Activated naive CD4-positive, alpha-beta T cell treated with anti-CD3 and anti-CD28 coated beads, Interleukin-2, amount 50 U/mL, for 16 hours (primary cell): ENCODE results near the gene BCORL1.

Experiments
- DNase-seq: peaks from one replicate; pipeline ENCODE4 v3.0.0-alpha.2; 2020

Gene BCORL1

DNA sequence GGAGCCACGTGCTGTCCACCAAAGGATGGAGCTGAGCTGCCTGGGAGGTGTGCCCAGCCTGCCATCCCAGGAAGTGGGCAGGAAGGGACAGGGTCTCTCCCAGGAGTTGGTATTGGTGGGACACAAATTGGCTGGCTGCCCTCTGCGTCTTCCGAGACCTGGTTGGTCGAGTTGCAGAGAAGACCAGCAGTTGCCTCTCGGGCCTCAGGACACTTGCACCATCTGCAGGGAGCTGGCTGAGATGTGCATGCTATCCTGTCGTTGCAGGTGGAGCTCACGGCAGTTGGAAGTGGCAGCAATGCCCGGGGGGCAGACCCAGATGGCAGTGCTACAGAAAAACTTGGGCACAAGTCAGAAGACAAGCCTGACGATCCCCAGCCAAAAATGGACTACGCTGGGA, 30.2 kb downstream of the BCORL1 start:
- DNase-seq: no peak

DNA sequence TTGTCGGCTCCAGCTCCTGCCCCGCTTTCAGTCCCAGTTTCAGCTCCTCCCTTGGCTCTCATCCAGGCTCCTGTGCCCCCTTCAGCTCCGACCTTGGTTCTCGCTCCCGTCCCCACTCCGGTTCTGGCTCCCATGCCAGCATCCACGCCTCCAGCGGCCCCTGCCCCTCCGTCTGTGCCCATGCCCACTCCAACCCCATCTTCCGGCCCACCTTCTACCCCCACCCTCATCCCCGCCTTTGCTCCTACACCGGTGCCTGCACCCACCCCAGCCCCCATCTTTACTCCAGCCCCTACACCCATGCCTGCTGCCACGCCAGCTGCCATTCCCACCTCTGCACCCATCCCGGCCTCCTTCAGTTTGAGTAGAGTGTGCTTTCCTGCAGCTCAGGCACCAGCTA, 31.2 kb downstream of the BCORL1 start:
- no peak for DNase-seq

DNA sequence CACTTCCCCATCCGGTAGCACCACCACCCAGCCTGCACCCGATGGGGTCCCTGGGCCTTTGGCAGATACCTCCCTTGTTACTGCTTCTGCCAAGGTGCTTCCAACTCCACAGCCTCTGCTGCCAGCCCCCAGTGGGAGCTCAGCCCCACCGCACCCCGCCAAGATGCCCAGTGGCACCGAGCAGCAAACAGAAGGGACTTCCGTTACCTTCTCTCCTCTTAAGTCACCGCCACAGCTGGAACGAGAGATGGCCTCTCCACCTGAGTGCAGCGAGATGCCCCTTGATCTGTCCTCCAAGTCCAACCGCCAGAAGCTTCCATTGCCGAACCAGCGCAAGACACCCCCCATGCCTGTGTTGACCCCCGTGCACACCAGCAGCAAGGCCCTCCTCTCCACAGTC, 31.9 kb downstream of the BCORL1 start:
- no peak for DNase-seq

DNA sequence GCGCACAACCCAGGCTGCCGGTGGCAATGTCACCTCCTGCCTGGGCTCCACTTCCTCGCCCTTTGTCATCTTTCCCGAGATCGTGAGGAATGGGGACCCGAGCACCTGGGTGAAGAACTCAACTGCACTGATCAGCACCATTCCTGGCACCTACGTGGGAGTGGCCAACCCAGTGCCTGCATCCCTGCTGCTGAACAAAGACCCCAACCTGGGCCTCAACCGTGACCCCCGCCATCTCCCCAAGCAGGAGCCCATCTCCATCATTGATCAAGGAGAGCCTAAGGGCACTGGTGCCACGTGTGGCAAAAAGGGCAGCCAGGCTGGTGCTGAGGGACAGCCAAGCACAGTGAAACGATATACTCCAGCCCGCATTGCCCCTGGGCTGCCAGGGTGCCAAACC, 32.3 kb downstream of the BCORL1 start:
- DNase-seq: no peak

DNA sequence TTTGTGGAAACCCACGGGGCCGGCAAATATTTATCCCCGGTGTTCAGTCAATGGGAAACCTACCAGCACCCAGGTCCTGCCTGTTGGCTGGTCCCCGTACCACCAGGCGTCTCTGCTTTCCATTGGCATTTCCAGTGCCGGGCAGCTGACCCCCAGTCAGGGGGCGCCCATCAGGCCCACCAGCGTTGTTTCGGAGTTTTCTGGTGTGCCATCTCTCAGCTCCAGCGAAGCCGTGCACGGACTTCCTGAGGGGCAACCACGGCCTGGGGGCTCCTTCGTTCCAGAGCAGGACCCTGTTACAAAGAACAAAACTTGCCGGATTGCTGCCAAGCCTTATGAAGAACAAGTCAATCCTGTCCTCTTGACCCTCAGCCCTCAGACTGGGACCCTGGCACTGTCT, 32.7 kb downstream of the BCORL1 start:
- no peak for DNase-seq

DNA sequence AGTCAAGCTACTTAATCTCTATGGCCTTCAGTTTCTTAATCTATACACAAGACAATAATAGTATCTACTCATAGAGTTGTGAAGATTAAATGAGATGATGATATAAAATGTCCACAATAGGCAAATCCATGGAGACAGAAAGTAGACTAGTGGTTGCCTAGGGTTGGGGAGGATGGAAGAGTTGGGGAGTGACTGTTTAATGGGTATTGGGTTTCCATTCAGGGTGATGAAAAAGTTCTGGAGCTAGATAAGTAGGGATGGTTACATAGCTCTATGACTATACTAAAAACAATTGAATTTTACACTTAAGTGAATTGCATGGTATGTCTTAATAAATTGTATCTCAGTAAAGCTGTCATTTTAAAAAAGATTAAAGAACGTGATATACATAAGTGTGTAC, 35.7 kb downstream of the BCORL1 start:
- no peak for DNase-seq

DNA sequence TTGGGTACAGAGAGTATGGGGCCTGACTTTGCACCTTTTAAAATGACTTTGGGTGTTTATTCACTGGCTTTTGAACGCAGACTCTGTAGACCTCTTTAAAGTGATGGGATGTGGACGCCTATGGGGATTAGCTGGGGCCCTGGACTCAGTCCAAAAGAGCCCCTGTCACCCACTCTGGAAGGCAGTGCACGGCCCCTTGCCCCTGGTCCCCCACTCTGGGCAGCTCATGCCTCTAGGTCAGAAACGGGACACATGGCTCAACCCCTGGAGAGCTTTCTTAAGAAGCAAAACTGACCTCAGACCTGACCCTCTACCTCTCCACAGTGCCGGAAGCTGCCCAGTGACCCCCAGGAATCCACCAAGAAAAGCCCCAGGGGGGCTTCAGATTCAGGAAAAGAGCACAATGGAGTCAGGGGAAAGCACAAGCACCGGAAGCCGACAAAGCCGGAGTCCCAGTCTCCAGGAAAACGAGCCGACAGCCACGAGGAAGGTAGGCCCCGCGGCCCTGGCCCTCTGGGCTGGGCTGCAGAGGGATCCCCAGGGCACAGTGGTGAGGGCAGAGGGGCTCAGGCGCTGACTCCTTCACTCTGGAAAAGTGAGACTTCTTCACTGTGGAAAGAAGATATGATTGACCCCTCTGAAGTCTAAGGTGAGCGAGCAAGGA, 38.4 kb downstream of the BCORL1 start:
- DNase-seq: no peak

DNA sequence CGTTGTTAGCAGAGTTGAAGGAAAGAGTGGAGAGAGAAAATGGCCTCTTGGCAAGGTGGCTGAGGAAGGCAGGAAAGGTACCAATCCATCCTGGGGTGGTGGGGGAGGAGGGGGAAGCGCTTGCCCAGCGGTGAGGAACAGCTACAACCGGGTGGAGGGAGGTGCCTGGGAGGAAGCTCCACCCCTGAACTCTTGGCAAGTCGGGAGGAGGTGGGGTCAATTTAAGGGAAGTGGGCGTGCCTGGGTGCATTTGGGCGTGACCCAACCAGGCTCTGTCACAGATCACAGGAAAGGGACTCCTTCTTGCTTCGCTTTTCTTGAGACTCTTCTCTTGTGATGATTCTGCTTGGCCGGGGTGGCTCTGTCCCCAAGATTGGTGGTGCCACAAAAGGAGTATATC, 41.7 kb downstream of the BCORL1 start:
- peak; percentile 76 for DNase-seq

DNA sequence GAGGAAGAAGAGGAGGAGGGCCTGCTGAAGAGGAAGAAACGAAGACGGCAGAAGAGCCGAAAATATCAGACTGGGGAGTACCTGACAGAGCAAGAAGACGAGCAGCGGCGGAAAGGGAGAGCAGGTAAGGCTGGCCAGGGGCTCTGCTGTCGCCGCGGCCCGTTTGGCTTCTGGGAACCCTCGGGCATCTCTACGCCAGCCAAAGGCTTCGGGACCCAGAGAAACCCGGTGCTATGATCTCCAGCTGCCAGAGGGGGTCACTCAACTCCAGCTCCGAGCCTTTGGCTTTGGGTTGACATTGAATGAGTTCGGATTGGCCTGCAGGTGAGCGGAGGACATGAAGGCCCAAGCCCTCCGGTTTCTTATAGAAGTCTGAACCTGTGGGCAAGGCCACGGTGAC, 42.8 kb downstream of the BCORL1 start:
- DNase-seq: no peak

DNA sequence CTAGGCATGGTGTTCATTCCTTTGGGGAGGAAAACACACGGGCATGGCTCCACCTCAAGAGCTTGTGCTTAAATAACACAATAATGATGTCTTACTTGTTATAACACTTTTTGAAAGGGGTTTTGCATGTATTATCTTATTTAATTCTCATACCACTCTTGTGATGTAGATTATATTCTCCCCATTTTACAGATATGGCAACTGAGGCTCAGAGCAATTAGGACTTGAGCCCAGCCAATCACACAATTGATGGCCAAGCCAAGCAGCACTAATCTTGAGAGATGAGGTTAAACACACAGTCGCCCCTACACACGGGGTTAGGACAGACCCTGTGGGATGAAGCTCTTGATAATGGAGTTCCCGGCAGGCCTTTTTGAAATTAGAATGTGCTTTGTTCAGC, 45.1 kb downstream of the BCORL1 start:
- no peak for DNase-seq

DNA sequence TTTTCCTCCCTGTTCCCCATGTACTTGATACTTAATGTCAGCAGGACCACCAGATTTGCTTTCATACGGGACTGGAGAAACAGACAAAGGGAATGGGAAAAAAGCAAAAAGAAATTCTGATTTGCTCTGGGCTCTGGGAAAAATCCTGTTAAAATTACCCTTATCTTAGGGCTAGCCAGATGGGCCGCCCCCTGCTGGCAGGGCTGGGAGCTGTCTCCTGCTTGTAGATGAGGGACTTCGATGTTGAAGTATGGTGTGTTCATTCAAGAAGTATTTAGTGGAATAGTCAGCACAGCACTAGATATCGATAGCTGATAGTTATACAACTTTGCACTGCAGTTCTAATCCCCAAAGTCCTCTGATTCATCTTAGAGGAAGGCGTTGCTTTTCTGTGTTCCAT, 45.8 kb downstream of the BCORL1 start:
- DNase-seq: peak; percentile 48

DNA sequence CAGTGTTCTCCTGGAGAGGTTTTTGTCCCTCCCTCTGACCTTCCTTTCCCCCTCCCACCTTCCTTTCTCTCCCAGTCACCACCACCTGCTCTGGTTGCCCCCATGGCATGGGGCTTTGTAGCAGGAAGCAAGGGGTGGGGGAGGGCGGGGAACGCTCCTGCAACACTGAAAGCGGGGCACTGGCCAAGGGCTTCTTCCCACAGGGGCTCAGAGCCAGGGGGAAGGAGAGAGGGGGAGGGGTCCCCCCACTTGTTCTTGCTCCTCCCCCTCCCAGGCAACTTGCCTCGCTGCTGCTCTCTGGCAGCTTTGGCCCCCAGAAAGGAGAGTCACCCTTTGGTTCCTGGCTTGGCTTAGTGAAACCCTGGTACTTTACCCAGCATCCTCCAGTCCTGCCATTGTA, 48.4 kb downstream of the BCORL1 start:
- DNase-seq: no peak

DNA sequence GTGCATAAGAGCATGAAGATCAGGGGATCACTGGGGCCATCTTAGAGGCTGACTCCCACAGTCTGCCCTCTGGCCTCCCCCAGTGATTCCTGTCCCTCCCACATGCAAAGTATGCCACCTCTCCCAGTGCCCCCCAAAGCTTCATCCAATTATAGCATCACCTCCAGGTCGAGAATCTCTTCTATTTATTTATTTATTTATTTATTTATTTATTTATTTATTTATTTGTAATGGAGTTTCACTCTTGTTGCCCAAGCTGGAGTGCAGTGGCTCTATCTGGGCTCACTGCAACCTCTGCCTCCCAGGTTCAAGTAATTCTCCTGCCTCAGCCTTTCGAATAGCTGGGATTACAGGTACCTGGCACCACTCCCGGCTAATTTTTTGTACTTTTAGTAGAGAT, 50.1 kb downstream of the BCORL1 start:
- DNase-seq: no peak

DNA sequence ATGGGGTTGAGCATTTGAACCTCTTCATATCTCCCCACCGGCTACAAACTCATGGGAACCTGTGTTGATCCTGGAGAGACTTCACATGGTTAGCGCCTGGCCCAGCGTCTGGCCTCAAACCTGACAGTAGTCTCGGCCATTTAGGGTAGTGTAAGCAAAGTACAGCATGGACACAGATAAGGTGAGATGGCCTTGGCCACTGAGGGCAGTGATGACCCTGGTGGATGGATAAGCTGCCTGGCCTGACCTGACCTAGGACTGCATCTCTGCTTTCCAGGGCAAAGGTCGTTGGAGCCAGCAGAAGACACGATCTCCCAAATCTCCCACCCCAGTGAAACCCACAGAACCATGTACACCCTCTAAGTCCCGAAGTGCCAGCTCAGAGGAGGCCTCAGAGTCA, 51.7 kb downstream of the BCORL1 start:
- DNase-seq: no peak

DNA sequence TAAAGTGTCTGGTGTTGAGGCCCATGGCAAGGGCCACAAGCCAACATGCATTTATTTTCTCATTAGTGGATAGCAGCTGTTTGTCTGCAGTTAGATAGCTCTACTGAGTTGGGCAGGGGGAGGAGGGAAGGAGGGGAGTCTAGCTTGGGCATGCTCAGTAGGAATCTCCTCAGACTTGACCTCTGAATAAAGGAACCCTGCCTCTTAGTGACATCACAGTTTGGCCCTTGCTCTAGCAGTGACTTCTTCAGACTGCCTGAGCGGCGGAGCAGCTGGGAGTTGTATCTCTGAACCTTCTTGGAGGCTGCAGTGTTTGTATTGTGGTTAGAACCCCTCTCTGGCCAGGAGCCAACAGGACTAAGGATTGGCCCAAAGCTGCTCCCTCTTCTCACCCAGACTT, 57.4 kb downstream of the BCORL1 start:
- no peak for DNase-seq

DNA sequence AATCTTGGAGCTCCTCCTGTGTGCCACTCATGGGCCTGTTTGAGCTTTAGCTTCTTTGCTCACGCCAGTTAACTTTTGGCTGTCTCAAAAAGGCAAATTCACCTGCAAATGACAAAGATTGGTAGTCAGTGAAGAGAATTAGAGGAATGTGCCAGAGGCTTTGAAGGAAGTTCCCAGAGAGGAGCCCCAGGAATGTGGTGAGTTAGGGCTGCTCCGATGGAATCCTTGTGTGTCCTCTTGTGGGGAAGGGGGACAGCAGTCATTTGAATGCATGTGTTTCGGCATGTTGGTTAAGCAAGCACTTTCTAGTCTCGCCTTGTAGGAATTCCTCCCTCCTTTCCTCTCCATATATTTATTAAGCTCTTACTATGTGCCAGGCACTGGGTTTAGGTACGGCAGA, 65.0 kb downstream of the BCORL1 start:
- no peak for DNase-seq

DNA sequence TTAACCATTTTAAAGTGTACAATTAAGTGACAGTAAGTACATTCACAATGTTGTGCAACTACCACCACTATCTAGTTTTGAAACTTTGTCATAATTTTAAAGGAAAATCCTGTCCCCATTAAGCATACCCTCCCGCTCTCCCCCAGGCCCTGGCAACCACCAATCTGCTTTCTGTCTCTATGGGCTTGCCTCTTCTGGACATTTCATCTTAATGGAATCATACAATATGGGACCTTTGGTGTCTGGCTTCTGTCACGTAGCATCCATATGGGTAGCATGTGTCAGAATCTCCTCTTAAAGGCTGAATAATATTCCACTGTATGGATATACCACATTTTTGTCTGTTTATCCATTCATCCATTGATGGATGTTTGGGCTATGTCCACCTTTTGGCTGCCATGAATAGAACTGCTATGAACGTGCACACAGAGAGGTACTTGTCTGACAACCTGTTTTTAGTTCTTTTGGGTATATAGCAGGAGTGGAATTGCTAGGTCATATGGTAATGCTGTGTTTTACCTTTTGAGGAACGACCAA, 66.3 kb downstream of the BCORL1 start:
- no peak for DNase-seq

DNA sequence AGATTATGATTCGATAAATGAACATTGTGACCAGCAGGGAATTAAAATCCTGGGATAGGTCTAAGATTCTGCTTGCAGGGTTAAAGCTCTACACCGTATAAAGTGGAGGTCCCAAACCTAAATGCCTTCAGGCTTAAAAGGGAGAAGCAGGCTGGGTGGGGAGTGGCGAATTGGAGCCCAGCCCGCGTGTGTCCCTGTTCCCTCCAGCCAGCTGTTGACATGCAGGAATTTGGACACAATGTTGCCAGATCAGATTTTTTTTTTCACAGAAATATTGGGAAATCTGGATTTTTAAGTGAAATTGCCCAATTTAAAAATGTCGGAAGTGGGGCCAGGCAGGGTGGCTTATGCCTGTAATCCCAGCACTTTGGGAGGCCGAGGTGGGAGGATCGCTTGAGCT, 67.4 kb downstream of the BCORL1 start:
- no peak for DNase-seq

DNA sequence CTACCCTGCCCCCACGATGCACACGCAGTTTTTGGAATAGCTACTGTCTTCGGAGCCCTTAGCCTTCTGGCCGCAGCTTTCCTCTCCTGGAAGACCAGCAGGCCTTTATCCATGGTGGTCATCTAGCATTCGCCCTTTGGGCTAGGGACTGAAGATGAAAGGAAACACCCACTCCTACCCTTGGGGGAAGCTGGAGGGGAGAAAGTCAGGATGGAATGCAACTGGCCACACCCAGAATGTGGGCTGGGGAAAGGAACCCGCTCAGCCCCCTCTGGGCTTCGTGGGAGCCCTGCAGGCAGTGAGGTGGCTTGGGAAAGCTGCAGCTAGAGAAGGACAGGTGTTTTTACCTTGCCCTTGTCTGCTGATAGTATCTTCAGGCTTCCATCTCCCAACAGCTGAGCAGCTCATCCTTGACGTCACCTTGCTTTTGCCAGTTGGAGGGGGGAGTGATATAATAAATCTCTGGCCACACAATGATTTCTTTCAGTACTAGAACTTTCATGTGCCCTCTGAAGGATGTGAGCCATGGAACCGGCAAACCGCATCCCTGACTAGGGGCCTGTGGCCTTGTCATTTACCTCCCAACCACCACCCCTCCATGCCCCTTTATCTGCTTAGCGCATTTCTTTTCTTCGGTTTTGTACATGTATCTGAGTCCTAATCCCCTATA, 68.9 kb downstream of the BCORL1 start:
- no peak for DNase-seq

DNA sequence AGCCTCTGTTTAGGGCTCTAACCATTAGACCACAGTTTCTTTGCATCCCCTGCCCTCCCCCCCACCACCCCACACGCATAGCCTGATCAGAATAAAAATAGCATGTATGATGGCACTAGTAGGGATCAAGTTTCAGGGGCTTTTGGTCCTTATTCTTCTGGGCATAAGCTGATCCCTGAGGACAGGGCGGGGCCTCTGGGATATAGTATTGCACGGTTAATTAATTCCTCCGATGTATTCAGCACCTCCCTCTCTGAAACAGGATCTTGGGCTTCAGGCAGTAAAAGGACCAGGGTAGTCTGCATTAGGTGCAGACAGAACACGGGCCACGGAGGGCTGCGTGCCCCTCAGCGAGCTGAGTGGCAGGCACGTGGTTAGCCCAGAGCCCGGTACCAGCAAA, 70.8 kb downstream of the BCORL1 start:
- no peak for DNase-seq

DNA sequence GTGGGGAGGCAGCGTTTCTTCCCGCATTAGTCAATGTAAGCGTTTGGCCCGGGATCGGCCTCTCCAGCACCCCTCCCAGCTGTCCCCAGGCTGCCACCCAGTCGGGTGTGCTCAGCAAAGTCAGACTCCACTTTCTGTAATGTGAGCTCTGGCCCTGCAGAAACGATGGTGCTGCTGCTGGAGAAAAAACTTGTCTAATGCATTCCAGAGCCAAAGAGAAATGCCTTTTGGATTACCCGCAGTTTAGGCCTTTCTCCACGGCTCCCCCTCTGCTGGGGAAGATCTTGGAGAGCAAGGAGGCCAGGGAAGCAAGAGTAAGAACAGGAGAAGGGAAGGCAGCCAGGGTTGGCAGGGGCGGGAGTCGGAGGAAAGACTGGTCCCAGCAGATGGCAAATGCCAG, 72.7 kb downstream of the BCORL1 start:
- no peak for DNase-seq

DNA sequence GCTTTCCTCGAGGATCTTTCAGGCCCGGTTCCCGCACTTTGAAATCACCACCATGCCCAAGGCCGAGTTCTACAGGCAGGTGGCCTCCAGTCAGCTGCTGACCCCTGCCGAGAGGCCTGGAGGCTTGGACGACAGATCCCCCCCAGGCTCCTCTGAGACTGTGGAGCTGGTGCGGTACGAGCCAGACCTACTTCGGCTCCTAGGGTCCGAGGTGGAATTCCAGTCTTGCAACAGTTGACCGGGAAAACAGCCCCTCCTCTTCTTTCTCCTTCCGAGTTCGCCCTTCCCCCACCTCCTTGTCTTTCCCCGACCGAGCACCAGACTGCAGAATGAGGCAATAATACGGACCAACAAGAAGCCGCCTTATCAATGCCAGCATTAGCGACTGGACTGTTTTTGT, 73.5 kb downstream of the BCORL1 start:
- no peak for DNase-seq

DNA sequence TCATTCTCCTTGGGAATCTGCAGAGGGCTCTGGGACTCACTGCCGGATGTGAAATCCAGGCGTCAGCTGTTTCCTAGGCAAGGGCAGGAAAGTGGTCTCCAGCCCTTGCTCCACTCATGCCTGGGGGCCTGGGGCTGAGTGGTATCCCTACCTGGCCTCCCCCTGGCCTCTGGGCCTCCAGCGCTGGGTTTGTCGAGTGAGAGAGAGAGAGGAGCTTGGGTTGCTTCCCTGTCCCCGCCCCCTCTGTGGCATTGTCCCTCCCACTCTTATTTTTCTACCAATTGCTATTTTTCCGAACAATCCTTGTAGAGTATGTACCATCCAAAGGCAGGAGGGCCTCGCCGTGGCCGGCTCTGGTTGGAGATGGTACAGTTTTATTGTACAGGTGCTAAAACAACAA, 74.8 kb downstream of the BCORL1 start:
- no peak for DNase-seq

DNA sequence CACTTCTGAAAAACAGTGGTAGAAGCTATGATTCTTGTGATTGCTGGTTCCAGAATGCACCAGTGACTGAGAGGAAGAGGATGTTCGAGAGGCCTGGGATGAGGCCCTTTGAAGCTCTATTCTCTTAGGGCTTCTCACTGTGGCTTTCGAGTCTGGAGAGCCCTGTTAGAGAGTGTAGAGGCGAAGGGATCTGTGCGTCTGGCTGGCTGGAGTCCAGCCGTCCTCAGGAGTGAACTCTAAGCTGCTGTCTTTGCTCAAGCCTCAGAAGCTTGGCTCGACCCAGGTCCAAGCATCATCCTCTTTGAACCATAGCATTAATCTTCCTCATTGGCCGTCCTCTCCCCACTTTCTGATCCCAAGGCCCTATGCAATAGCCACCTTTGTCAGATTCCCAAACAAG, 76.2 kb downstream of the BCORL1 start:
- DNase-seq: no peak
